PC-3 (cell line): ENCODE results near the gene ARL6IP4. TPM values are rescaled to one million over a fixed set of nuclear protein-coding genes. Genes with fewer than 3 reads are reported as not detected.

Experiments
- ATAC-seq: fragments of 200-7000 bp; cut with Tn5 transposase; 2 replicates; pipeline ENCODE4 v1.9.1; 2020; ENCODE audit warnings: mild to moderate bottlenecking, moderate library complexity
- BruUV-seq: library from RNA; stranded (reverse); fragments of 400-500 nt; replicated peaks from 2 replicates; lab custom pipeline; 2021; lab: Mats Ljungman, UMichigan
- CTCF ChIA-PET: fragments of 300-600 bp; sonication (Branson Sonifier 250); formaldehyde crosslinking; loops from one replicate; lab custom pipeline; 2022; ENCODE audit warnings: antibody characterized with exemption; lab: Charles Lee
- POLR2A ChIA-PET: fragments of 300-600 bp; sonication (Branson Sonifier 250); formaldehyde crosslinking; loops from one replicate; lab custom pipeline; 2022; ENCODE audit warnings: antibody characterized with exemption; ENCODE audit not compliant: unreplicated experiment; lab: Charles Lee
- DNase-seq: peaks from one replicate; pipeline ENCODE4 v3.0.0-alpha.2; 2015
- H2AFZ ChIP-seq: fragments of 300-600 bp; sonication (generic); 2 replicates; pipeline ENCODE4 v1.6.0; 2016; ENCODE audit warnings: antibody characterized with exemption, low read length
- H3F3A ChIP-seq: fragments of 300-600 bp; sonication (generic); one replicate; pipeline ENCODE4 v1.6.0; 2017; ENCODE audit warnings: antibody characterized with exemption, low read length, control low read depth, mild to moderate bottlenecking; ENCODE audit not compliant: unreplicated experiment
- H3K27ac ChIP-seq: fragments of 300-600 bp; sonication (generic); 2 replicates; pipeline ENCODE4 v1.5.1; 2016; ENCODE audit warnings: mild to moderate bottlenecking, low read length
- H3K27me3 ChIP-seq: fragments of 300-600 bp; sonication (generic); 2 replicates; pipeline ENCODE4 v1.6.1; 2016; ENCODE audit warnings: low read length, mixed read lengths
- H3K36me3 ChIP-seq: fragments of 300-600 bp; sonication (generic); 2 replicates; pipeline ENCODE4 v1.6.1; 2016; ENCODE audit warnings: low read depth, mixed run types, low read length, mixed read lengths
- H3K4me1 ChIP-seq: fragments of 300-600 bp; sonication (generic); 2 replicates; pipeline ENCODE4 v1.5.1; 2016; ENCODE audit warnings: low read length; ENCODE audit not compliant: insufficient read depth
- H3K4me2 ChIP-seq: fragments of 300-600 bp; sonication (generic); 2 replicates; pipeline ENCODE4 v1.6.0; 2016; ENCODE audit warnings: low read length
- H3K4me3 ChIP-seq: fragments of 300-600 bp; sonication (generic); 2 replicates; pipeline ENCODE4 v1.5.1; 2016; ENCODE audit warnings: mild to moderate bottlenecking, low read length, mixed read lengths
- H3K79me2 ChIP-seq: fragments of 300-600 bp; sonication (generic); 2 replicates; pipeline ENCODE4 v1.6.1; 2017; ENCODE audit warnings: low read length, mixed read lengths
- H3K9ac ChIP-seq: fragments of 300-600 bp; sonication (generic); 2 replicates; pipeline ENCODE4 v1.6.0; 2016; ENCODE audit warnings: mild to moderate bottlenecking, low read length
- H3K9me2 ChIP-seq: fragments of 300-600 bp; sonication (generic); replicated peaks from 2 replicates; pipeline ENCODE4 v1.6.1; 2016; ENCODE audit warnings: mixed run types, low read length, mixed read lengths
- H3K9me3 ChIP-seq: fragments of 300-600 bp; sonication (generic); 2 replicates; pipeline ENCODE4 v1.6.1; 2016; ENCODE audit warnings: low read length, mixed read lengths
- H4K20me1 ChIP-seq: fragments of 300-600 bp; sonication (generic); 2 replicates; pipeline ENCODE4 v1.6.1; 2016; ENCODE audit warnings: low read length, mixed read lengths
- EZH2 ChIP-seq: fragments of 300-600 bp; sonication (generic); IDR thresholded peaks from one replicate; pipeline ENCODE4 v1.6.1; 2017; ENCODE audit warnings: antibody characterized with exemption, mild to moderate bottlenecking, low read length; ENCODE audit not compliant: unreplicated experiment
- EZH2phosphoT487 ChIP-seq: fragments of 300-600 bp; sonication (generic); IDR thresholded peaks from 2 replicates; pipeline ENCODE4 v1.6.1; 2018; ENCODE audit warnings: mild to moderate bottlenecking, antibody characterized with exemption, low read length, borderline replicate concordance
- intact Hi-C: fragments of 100-400 bp; cut with micrococcal nuclease; formaldehyde crosslinking; loops from 2 replicates; pipeline ENCODE4 v1.9.0; 2023
- total RNA-seq: library from RNA; depleted of rRNA; stranded (reverse); fragments of >200 nt; gene quantifications from 2 replicates; pipeline ENCODE4 v1.2.3, GENCODE V29; 2014
- TF ChIP-seq, protein P1 (sequence below): fragments of 300-600 bp; sonication (generic); conservative IDR thresholded peaks from 2 replicates; pipeline ENCODE4 v1.5.1; 2017; ENCODE audit warnings: antibody characterized with exemption, low read depth, mild to moderate bottlenecking, low read length

ARL6IP4 gene
- total RNA-seq, 1 experiment from 2014 or later, result 363 TPM

DNA sequence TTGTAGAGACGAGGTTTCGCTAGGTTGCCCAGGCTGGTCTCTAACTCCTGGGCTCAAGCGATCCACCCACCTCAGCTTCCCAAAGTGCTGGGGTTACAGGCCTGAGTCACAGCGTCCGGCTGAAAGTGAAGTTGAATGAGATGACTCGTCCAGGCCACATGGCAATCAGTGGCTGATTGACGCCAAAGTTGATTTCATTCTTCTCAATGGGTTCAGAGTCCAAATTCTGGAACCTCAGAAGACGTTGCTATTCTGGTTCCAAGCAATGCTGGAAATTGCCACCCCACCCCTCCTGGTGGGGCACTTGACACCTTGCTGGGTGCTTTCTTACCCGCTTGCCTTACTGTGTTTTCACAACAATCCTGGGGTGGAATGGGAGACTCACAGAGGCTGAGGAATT is 29.1 kb upstream of the ARL6IP4 start:
- no TSS peak for BruUV-seq
- no peaks in the 10 kb centered on the region for H3K36me3 ChIP-seq
- no peaks in the 10 kb centered on the region for H4K20me1 ChIP-seq
- H3K9ac ChIP-seq, result peak overlapping the region; percentile 56
- H3K9me2 ChIP-seq, result no peaks in the 10 kb centered on the region
- POLR2A ChIA-PET, result no interaction called here
- H3K79me2 ChIP-seq, result peaks cover 5% of the 10 kb centered on the region; the same call in 1 of the 2 replicates
- CTCF ChIA-PET, result interaction anchor here (0.7 kb wide), 1 partner anchor 157 kb away, joined by 3 read pairs; no protein-coding TSS in a partner anchor
- H3K4me3 ChIP-seq, result no peak overlapping the region
- no peaks in the 10 kb centered on the region for H3K9me3 ChIP-seq
- peak overlapping the region; percentile 85 for H3K27ac ChIP-seq
- ATAC-seq, result peak; percentile 28
- peak overlapping the region; percentile 29; the same call in 1 of the 2 replicates for H3K4me2 ChIP-seq
- H3K27me3 ChIP-seq, result no peaks in the 10 kb centered on the region
- no peaks in the 10 kb centered on the region for H3F3A ChIP-seq
- no peak overlapping the region for H2AFZ ChIP-seq
- H3K4me1 ChIP-seq, result peaks cover 30% of the 10 kb centered on the region
- peak; percentile 84 for DNase-seq
- no peak for TF ChIP-seq EZH2phosphoT487
- TF ChIP-seq, protein P1, sequence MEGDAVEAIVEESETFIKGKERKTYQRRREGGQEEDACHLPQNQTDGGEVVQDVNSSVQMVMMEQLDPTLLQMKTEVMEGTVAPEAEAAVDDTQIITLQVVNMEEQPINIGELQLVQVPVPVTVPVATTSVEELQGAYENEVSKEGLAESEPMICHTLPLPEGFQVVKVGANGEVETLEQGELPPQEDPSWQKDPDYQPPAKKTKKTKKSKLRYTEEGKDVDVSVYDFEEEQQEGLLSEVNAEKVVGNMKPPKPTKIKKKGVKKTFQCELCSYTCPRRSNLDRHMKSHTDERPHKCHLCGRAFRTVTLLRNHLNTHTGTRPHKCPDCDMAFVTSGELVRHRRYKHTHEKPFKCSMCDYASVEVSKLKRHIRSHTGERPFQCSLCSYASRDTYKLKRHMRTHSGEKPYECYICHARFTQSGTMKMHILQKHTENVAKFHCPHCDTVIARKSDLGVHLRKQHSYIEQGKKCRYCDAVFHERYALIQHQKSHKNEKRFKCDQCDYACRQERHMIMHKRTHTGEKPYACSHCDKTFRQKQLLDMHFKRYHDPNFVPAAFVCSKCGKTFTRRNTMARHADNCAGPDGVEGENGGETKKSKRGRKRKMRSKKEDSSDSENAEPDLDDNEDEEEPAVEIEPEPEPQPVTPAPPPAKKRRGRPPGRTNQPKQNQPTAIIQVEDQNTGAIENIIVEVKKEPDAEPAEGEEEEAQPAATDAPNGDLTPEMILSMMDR, result no peak
- no peak for TF ChIP-seq EZH2
- intact Hi-C loops, result loop anchor here (10.0 kb wide), 1 partner anchor 317 kb away; no protein-coding TSS in a partner anchor

DNA sequence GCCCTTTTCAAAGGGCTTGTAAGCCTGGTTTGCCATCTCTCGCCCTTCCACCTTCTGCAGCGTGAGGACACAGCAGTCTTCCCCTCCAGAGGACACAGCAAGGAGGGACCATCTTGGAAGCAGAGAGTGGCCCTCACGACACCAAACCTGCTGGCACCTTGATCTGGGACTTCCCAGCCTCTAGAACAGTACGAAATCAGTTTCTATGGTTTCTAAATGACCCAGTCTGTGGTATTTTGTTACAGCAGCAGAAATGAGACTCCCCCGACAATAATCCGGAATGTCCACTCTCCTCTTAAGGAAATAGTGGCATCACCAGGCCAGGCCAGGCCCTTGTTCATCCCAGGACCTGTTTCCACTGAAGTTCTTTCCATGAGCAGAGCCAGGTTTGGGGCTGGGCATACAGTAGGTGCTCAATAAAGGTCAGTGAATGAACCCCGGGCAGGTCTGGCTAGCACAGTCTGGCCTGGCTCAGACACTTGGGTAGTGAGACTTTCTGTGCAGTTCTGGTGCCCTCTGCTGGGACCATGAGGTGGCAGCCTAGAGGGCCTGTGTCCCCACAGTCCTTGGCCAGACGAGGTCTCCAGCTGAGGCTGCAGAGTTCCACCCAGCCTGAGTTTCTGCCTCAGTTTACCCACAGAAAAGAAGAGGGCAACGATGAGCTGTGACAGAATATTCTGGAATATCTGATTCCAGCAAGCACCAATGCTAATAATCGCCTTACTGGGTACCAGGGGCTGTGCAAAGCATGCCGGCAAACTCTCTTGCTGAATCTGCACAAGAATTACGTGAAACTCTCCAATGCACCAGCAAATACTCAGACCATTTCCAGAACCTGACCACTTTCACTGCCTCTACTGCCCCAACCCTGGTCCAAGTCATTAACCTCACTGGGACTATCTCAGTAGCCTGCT is 28.2 kb upstream of the ARL6IP4 start:
- Histone ChIP-seq H3K79me2 (peaks cover 5% of the 10 kb centered on the region; the same call in 1 of the 2 replicates), H2AFZ (no peak overlapping the region), H3K27me3 (no peaks in the 10 kb centered on the region), H4K20me1 (no peaks in the 10 kb centered on the region), H3K9me2 (no peaks in the 10 kb centered on the region), H3K27ac (peak overlapping the region; percentile 85), H3K36me3 (no peaks in the 10 kb centered on the region), H3K9me3 (no peaks in the 10 kb centered on the region), H3K4me1 (peaks cover 23% of the 10 kb centered on the region), H3K4me2 (no peak overlapping the region; the same call in 1 of the 2 replicates), H3F3A (no peaks in the 10 kb centered on the region), H3K4me3 (no peak overlapping the region), H3K9ac (peak overlapping the region; percentile 56)
- CTCF ChIA-PET, result no interaction called here
- no TSS peak for BruUV-seq
- DNase-seq (peak; percentile 84), ATAC-seq (peak; percentile 95)
- POLR2A ChIA-PET, result no interaction called here
- intact Hi-C loops, result loop anchor here (1.0 to 10.0 kb wide), 3 partner anchors 92 to 317 kb away; no protein-coding TSS in a partner anchor
- TF ChIP-seq EZH2, result no peak
- TF ChIP-seq, protein P1, result peak; percentile 95

GRCh38 chr12:122955156-122955555 is 25.3 kb upstream of the ARL6IP4 start:
- Histone ChIP-seq H3K79me2 (peaks cover 5% of the 10 kb centered on the region; the same call in 1 of the 2 replicates), H3F3A (no peaks in the 10 kb centered on the region), H3K9ac (no peak overlapping the region), H3K4me3 (no peak overlapping the region), H3K9me3 (no peaks in the 10 kb centered on the region), H3K4me1 (peaks cover 16% of the 10 kb centered on the region), H4K20me1 (no peaks in the 10 kb centered on the region), H3K36me3 (no peaks in the 10 kb centered on the region), H3K27ac (no peak overlapping the region), H3K9me2 (no peaks in the 10 kb centered on the region), H3K4me2 (no peak overlapping the region), H2AFZ (no peak overlapping the region), H3K27me3 (no peaks in the 10 kb centered on the region)
- DNase-seq, result no peak
- ChIA-PET CTCF (no interaction called here), POLR2A (no interaction called here)
- intact Hi-C loops, result loop anchor here (10.0 kb wide), 1 partner anchor 320 kb away; no protein-coding TSS in a partner anchor
- no peak for ATAC-seq
- no TSS peak for BruUV-seq
- TF ChIP-seq EZH2, result no peak
- TF ChIP-seq, protein P1, result no peak
- TF ChIP-seq EZH2phosphoT487, result no peak
